ENCODE results near the gene C21orf91.

The C21orf91 gene

GRCh38 chr21:17797967-17798366 lies 21.2 kb downstream of the C21orf91 start:
- DNase-seq = no peak

GRCh38 chr21:17796503-17796902 lies 22.7 kb downstream of the C21orf91 start:
- DNase-seq = no peak

- no peak for DNase-seq
These were observed 23.1 kb downstream of the C21orf91 start for GRCh38 chr21:17796037-17796403.

GRCh38 chr21:17795146-17796036 lies 23.8 kb downstream of the C21orf91 start:
- DNase-seq = peak in 1 of 2 donors; percentile 53

- DNase-seq = no peak
These were observed 24.5 kb downstream of the C21orf91 start for GRCh38 chr21:17794518-17795145.

GRCh38 chr21:17793246-17794123 lies 25.7 kb downstream of the C21orf91 start:
- DNase-seq = peak in 1 of 2 donors; percentile 60

- peak in 1 of 2 donors; percentile 56 for DNase-seq
These were observed 29.5 kb downstream of the C21orf91 start for GRCh38 chr21:17789656-17790055.

GRCh38 chr21:17789069-17789468 lies 30.1 kb downstream of the C21orf91 start:
- peak in 1 of 2 donors; percentile 38 for DNase-seq

- no peak for DNase-seq
These were observed 32.3 kb downstream of the C21orf91 start for GRCh38 chr21:17786851-17787181.

GRCh38 chr21:17786071-17786850 lies 32.9 kb downstream of the C21orf91 start:
- DNase-seq = no peak

- DNase-seq = no peak
These were observed 33.8 kb downstream of the C21orf91 start for GRCh38 chr21:17785403-17785788.

- DNase-seq = peak in 1 of 2 donors; percentile 43
These were observed 34.4 kb downstream of the C21orf91 start for GRCh38 chr21:17784604-17785402.

GRCh38 chr21:17784180-17784598 lies 35.0 kb downstream of the C21orf91 start:
- peak in 1 of 2 donors; percentile 41 for DNase-seq

- DNase-seq = peak in 1 of 2 donors; percentile 52
These were observed 35.5 kb downstream of the C21orf91 start for GRCh38 chr21:17783481-17784179.

- DNase-seq = no peak
These were observed 36.2 kb downstream of the C21orf91 start for GRCh38 chr21:17783003-17783402.

GRCh38 chr21:17782051-17782450 lies 37.1 kb downstream of the C21orf91 start:
- DNase-seq = peak in 1 of 2 donors; percentile 43

- no peak for DNase-seq
These were observed 37.6 kb downstream of the C21orf91 start for GRCh38 chr21:17781524-17781923.

GRCh38 chr21:17780539-17780938 lies 38.6 kb downstream of the C21orf91 start:
- DNase-seq = peak; percentile 71 to 80

- DNase-seq = no peak
These were observed 39.2 kb downstream of the C21orf91 start for GRCh38 chr21:17779980-17780379.

- no peak for DNase-seq
These were observed 39.7 kb downstream of the C21orf91 start for GRCh38 chr21:17779496-17779895.
